ENCODE measurements around the gene SCAP. TPM values are rescaled to one million over a fixed set of nuclear protein-coding genes. Genes with fewer than 3 reads are reported as not detected.

Gene SCAP
- total RNA-seq, 1 donor from 2014 or later: 76.4 TPM

DNA sequence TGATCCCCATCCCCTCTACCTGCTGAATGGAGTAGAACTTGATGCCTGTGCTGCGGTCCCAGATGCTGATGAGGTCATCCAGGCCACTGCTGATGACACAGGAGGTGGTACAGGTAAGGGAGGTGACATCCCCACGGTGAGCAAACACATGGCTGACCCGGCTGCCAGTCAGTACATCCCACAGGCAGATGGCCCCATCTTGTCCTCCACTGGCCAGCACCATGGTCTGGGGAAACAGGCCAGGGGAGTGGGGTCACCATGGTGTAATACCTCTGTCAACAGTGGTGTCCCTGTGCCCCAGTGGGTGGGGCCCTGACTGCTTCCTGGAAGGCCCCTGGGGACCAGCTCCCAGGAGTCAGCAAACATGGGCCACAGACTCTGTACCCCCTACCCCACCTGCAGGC lies 61.6 kb downstream of the SCAP start:
- no peaks in the 10 kb centered on the region for H3K27me3 Mint-ChIP-seq (ENCODE audit: unreplicated experiment)
- H3K36me3 Mint-ChIP-seq (ENCODE audit: unreplicated experiment): peaks cover 17% of the 10 kb centered on the region
- TF ChIP-seq, protein P1, sequence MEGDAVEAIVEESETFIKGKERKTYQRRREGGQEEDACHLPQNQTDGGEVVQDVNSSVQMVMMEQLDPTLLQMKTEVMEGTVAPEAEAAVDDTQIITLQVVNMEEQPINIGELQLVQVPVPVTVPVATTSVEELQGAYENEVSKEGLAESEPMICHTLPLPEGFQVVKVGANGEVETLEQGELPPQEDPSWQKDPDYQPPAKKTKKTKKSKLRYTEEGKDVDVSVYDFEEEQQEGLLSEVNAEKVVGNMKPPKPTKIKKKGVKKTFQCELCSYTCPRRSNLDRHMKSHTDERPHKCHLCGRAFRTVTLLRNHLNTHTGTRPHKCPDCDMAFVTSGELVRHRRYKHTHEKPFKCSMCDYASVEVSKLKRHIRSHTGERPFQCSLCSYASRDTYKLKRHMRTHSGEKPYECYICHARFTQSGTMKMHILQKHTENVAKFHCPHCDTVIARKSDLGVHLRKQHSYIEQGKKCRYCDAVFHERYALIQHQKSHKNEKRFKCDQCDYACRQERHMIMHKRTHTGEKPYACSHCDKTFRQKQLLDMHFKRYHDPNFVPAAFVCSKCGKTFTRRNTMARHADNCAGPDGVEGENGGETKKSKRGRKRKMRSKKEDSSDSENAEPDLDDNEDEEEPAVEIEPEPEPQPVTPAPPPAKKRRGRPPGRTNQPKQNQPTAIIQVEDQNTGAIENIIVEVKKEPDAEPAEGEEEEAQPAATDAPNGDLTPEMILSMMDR (IDR thresholded peaks at IDR 0.05): no peak
- H3K4me1 Mint-ChIP-seq (ENCODE audit: unreplicated experiment): no peaks in the 10 kb centered on the region
- H3K4me3 Mint-ChIP-seq (ENCODE audit: unreplicated experiment): no peak overlapping the region
- H3K27ac Mint-ChIP-seq (ENCODE audit: unreplicated experiment): no peak overlapping the region
- no peak for DNase-seq (ENCODE audit: extremely low spot score, unreplicated experiment)
- H3K9me3 Mint-ChIP-seq (ENCODE audit: unreplicated experiment): no peaks in the 10 kb centered on the region

DNA sequence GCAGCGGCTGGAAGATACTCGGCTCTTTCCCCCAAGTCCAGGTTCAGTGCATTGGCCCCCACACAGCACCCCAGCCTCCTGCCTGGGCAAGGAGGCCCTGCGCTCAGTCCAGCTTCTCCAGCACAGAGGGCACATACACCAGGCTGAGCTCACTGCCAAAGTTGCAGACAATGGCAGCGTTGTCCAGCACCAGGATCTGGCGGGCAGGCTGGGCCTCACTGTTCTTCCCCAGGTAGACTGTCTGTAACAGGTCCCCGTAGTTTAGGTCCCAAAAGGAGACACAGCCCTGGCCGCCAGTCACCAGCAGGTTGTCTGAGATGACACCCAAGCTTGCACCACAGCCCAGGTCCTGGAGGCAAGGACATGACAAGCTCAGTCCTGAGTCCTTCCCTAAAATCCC lies 62.0 kb downstream of the SCAP start:
- Mint-ChIP-seq H3K4me3 (ENCODE audit: unreplicated experiment) (no peak overlapping the region), H3K9me3 (ENCODE audit: unreplicated experiment) (no peaks in the 10 kb centered on the region), H3K27me3 (ENCODE audit: unreplicated experiment) (no peaks in the 10 kb centered on the region), H3K36me3 (ENCODE audit: unreplicated experiment) (peaks cover 15% of the 10 kb centered on the region), H3K27ac (ENCODE audit: unreplicated experiment) (no peak overlapping the region), H3K4me1 (ENCODE audit: unreplicated experiment) (no peaks in the 10 kb centered on the region)
- no peak for DNase-seq (ENCODE audit: extremely low spot score, unreplicated experiment)
- TF ChIP-seq, protein P1 (IDR thresholded peaks at IDR 0.05): no peak

DNA sequence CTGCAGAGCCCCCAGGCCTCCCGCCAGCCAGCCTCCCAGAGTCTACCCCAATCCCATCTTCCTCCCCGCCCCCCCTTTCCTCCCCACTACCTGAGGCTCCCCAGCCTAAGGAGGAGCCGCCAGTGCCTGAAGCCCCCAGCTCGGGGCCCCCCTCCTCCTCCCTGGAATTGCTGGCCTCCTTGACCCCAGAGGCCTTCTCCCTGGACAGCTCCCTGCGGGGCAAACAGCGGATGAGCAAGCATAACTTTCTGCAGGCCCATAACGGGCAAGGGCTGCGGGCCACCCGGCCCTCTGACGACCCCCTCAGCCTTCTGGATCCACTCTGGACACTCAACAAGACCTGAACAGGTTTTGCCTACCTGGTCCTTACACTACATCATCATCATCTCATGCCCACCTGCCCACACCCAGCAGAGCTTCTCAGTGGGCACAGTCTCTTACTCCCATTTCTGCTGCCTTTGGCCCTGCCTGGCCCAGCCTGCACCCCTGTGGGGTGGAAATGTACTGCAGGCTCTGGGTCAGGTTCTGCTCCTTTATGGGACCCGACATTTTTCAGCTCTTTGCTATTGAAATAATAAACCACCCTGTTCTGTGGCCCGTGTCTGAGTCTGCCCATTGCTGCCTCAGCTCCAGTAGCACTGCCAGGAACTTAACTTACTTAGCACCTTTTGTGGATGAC lies 62.8 kb downstream of the SCAP start:
- H3K9me3 Mint-ChIP-seq (ENCODE audit: unreplicated experiment): no peaks in the 10 kb centered on the region
- TF ChIP-seq, protein P1 (IDR thresholded peaks at IDR 0.05): no peak

DNA sequence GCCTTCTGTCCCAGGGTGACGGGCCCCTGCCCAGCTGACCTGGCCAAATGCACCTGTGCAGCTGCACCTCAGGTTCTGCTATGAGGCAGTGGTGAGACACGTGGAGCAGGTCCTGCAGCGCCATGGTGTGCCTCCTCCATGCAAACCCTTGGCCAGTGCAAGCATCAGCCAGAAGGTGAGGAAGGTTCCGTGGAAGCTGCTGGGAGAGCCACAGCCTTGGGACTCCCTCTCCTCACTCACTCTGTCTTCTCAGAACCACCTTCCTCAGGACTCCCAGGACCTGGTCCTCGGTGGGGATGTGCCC lies 63.3 kb downstream of the SCAP start:
- Mint-ChIP-seq H3K4me3 (ENCODE audit: unreplicated experiment) (no peak overlapping the region), H3K36me3 (ENCODE audit: unreplicated experiment) (peaks cover 19% of the 10 kb centered on the region), H3K27ac (ENCODE audit: unreplicated experiment) (no peak overlapping the region), H3K27me3 (ENCODE audit: unreplicated experiment) (no peaks in the 10 kb centered on the region), H3K9me3 (ENCODE audit: unreplicated experiment) (no peaks in the 10 kb centered on the region), H3K4me1 (ENCODE audit: unreplicated experiment) (no peaks in the 10 kb centered on the region)
- TF ChIP-seq, protein P1 (IDR thresholded peaks at IDR 0.05): no peak
- DNase-seq (ENCODE audit: extremely low spot score, unreplicated experiment): no peak

More for the DNA sequence above, 62.8 kb downstream of the SCAP start:
- no peaks in the 10 kb centered on the region for H3K4me1 Mint-ChIP-seq (ENCODE audit: unreplicated experiment)
- H3K27ac Mint-ChIP-seq (ENCODE audit: unreplicated experiment): no peak overlapping the region
- no peaks in the 10 kb centered on the region for H3K27me3 Mint-ChIP-seq (ENCODE audit: unreplicated experiment)
- DNase-seq (ENCODE audit: extremely low spot score, unreplicated experiment): no peak
- peaks cover 15% of the 10 kb centered on the region for H3K36me3 Mint-ChIP-seq (ENCODE audit: unreplicated experiment)
- no peak overlapping the region for H3K4me3 Mint-ChIP-seq (ENCODE audit: unreplicated experiment)

DNA sequence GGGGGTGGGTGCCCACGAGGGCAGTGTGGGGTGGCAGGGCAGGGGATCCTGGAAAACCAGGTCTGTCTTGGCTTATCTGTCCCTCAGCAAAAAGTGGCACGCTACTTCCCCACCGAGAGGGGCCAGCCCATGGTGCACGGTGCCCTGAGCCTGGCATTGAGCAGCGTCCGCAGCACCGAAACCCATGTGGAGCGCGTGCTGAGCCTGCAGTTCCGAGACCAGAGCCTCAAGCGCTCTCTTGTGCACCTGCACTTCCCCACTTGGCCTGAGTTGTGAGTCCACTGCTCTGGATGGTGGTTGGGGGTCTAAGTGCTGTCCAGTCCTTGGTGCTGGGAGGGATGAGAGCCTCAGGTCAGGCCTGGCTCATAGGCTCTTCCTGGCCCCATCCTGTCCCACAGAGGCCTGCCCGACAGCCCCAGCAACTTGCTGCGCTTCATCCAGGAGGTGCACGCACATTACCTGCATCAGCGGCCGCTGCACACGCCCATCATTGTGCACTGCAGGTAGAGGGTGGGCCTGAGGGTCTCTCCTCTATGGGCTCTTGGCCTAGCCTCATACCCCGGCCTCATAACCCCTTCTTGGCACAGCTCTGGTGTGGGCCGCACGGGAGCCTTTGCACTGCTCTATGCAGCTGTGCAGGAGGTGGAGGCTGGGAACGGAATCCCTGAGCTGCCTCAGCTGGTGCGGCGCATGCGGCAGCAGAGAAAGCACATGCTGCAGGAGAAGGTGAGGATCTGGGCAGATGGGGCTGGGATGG lies 63.9 kb downstream of the SCAP start:
- Mint-ChIP-seq H3K27me3 (ENCODE audit: unreplicated experiment) (no peaks in the 10 kb centered on the region), H3K4me3 (ENCODE audit: unreplicated experiment) (no peak overlapping the region), H3K36me3 (ENCODE audit: unreplicated experiment) (peaks cover 20% of the 10 kb centered on the region)

More for the DNA sequence above, 63.9 kb downstream of the SCAP start:
- Mint-ChIP-seq H3K4me1 (ENCODE audit: unreplicated experiment) (no peaks in the 10 kb centered on the region), H3K27ac (ENCODE audit: unreplicated experiment) (no peak overlapping the region), H3K9me3 (ENCODE audit: unreplicated experiment) (no peaks in the 10 kb centered on the region)
- TF ChIP-seq, protein P1 (IDR thresholded peaks at IDR 0.05): no peak
- DNase-seq (ENCODE audit: extremely low spot score, unreplicated experiment): no peak

All from osteocyte (in vitro differentiated cells).